AG04450 (cell line): Measurements from ENCODE around the gene MMP24. TPM values are rescaled to one million over a fixed set of nuclear protein-coding genes. Genes with fewer than 3 reads are reported as not detected.

Source experiments
- CTCF ChIA-PET: fragments of 300-600, 350-600 bp; formaldehyde crosslinking; extraction: SDS; loops from one replicate; lab custom pipeline; 2022; ENCODE audit warnings: antibody characterized with exemption, inconsistent platforms; lab: Charles Lee
- POLR2A ChIA-PET: fragments of 350-600 bp; formaldehyde crosslinking; extraction: SDS; loops from one replicate; lab custom pipeline; 2021; ENCODE audit warnings: antibody characterized with exemption, inconsistent platforms; lab: Yijun Ruan, JAX
- DNase-seq: peaks from one replicate; pipeline ENCODE4 v3.0.0-alpha.2; 2011; ENCODE audit warnings: low read depth, low spot score
- H3K27ac ChIP-seq: one replicate; pipeline ENCODE4 v1.5.1; 2012; ENCODE audit warnings: low read depth, low read length, control low read depth
- H3K27me3 ChIP-seq: one replicate; pipeline ENCODE4 v1.6.0; 2012; ENCODE audit warnings: low read length; ENCODE audit not compliant: control insufficient read depth, insufficient read depth
- H3K4me3 ChIP-seq: 2 replicates; pipeline ENCODE4 v1.5.1; 2011; ENCODE audit warnings: mild to moderate bottlenecking, low read depth, low read length, control low read depth
- H3K9me3 ChIP-seq: 2 replicates; pipeline ENCODE4 v1.5.1; 2012; ENCODE audit warnings: low read length; ENCODE audit not compliant: control insufficient read depth, insufficient read depth
- CTCF ChIP-seq: IDR thresholded peaks from 2 replicates; pipeline ENCODE4 v1.5.1; 2011; ENCODE audit warnings: low read depth, low read length, control low read depth, inconsistent platforms
- polyA plus RNA-seq: library from polyadenylated mRNA; depleted of rRNA; stranded (reverse); fragments of >200 nt; gene quantifications from 2 replicates; pipeline ENCODE4 v1.2.3, GENCODE V29; 2011

The MMP24 gene
- polyA plus RNA-seq, 1 experiment, result 0.40 TPM

GRCh38 chr20:35285806-35286076 is 59.3 kb downstream of the MMP24 start:
- DNase-seq, result no peak
- Histone ChIP-seq H3K4me3 (no peak overlapping the region), H3K27ac (no peak overlapping the region), H3K27me3 (no peaks in the 10 kb centered on the region), H3K9me3 (peaks cover 5% of the 10 kb centered on the region; the same call in 1 of the 2 replicates)
- no peak for TF ChIP-seq CTCF
- CTCF ChIA-PET, result no interaction called here
- POLR2A ChIA-PET, result no interaction called here

- Histone ChIP-seq H3K27ac (no peak overlapping the region), H3K4me3 (no peak overlapping the region), H3K9me3 (peaks cover 5% of the 10 kb centered on the region; the same call in 1 of the 2 replicates), H3K27me3 (no peaks in the 10 kb centered on the region)
- TF ChIP-seq CTCF, result no peak
- no peak for DNase-seq
- ChIA-PET CTCF (no interaction called here), POLR2A (no interaction called here)
Measured at GRCh38 chr20:35286077-35286898, 59.8 kb downstream of the MMP24 start.

- Histone ChIP-seq H3K27me3 (no peaks in the 10 kb centered on the region), H3K9me3 (peaks cover 5% of the 10 kb centered on the region; the same call in 1 of the 2 replicates), H3K27ac (no peak overlapping the region), H3K4me3 (no peak overlapping the region)
- TF ChIP-seq CTCF, result no peak
- CTCF ChIA-PET, result interaction anchor here (0.6 kb wide), 1 partner anchor 152 kb away, joined by 4 read pairs; no protein-coding TSS in a partner anchor
- POLR2A ChIA-PET, result no interaction called here
- DNase-seq, result no peak
Measured at GRCh38 chr20:35286899-35287508, 60.5 kb downstream of the MMP24 start.

- no peak for TF ChIP-seq CTCF
- CTCF ChIA-PET, result interaction anchor here (0.6 to 0.8 kb wide), 2 partner anchors 152 to 160 kb away, joined by 3 to 4 read pairs; no protein-coding TSS in a partner anchor
- POLR2A ChIA-PET, result no interaction called here
- Histone ChIP-seq H3K9me3 (peaks cover 5% of the 10 kb centered on the region; the same call in 1 of the 2 replicates), H3K27ac (no peak overlapping the region), H3K4me3 (no peak overlapping the region), H3K27me3 (no peaks in the 10 kb centered on the region)
- no peak for DNase-seq
Measured at GRCh38 chr20:35287509-35288324, 61.2 kb downstream of the MMP24 start.
